HG03565 (cell line): ENCODE data around the gene DDAH2.

Source experiments
- ATAC-seq: cut with Tn5 transposase; IDR thresholded peaks from one replicate; pipeline ENCODE4 v1.9.1; 2021; ENCODE audit warnings: mild to moderate bottlenecking, moderate library complexity; ENCODE audit not compliant: unreplicated experiment

Gene DDAH2

GRCh38 chr6:31762356-31762755, 33.3 kb upstream of the DDAH2 start, which contains the start of gene SAPCD1:
TSS of gene SAPCD1 (plus strand) at chr6:31762656. CDS start at chr6:31763055, 399 bp downstream.
- ATAC-seq = no peak

GRCh38 chr6:31761343-31761742, 32.2 kb upstream of the DDAH2 start:
- ATAC-seq = no peak

DNA sequence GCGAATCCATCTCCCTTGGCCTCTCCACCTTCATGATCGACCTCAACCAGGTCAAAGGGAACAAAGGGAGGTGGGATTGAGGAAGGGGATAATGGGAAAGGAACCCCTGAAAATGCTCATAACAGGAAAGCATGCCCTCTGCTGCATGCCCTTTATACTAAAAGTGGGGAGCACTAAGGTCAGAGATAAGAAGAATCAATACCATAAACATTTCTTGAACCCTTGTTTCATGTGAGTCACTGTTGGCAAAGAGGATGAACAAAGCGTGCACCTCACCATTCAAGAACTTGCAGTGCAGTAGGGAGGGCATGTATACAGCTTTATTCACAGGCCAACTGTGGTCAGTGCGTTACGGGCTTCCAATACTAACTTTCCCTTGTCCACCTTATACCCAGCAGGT, 31.7 kb upstream of the DDAH2 start:
- ATAC-seq = no peak

DNA sequence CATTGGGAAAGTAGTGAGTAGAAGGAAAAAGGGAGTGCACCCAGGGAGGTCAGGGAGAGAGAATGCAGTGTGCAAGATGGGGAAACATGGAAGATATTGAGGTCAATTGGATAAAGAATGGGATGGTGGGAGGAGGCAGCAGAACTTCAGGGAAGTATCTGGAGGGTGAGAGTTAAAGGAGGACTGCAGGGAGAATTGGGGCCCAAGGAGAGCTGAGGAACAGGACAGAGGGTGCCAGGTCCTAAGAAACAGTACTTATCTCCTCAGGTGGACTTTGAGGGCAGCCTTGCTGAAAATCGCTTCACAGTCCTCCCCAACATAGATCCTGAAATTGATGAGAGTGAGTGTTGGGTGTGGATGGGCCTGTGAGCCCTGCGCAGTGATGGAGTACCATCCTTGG, 29.2 kb upstream of the DDAH2 start:
- ATAC-seq = no peak

- ATAC-seq = no peak
Observed at GRCh38 chr6:31752739-31753319, 23.7 kb upstream of the DDAH2 start.

DNA sequence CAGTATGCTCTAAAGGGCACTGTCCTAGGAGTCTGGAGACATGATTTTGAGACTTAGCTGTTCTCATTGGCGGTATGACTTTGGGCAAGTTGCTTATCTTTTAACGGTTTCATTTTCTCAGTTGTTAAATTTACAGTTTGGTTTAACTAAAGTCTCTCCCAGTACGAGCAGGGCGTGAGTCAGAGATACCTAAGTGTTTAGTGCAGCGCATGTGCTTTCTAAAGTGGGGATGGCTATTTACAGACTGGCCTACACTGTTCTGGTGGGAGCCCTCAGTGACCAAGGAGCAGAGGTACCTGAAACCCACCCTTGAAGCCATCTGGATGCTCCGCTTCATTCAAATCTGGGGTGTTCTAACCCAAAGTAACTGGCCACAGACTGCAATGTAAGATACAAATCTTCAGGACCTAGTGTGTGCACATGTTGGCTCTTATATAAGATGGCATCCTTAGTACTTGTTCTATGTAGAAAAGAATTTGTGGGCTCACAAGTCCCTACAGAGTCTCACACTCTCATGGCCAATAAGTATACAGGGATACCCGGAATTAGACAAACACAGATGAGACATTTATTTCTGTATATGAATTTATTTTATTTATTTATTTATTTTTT, 21.4 kb upstream of the DDAH2 start:
- no peak for ATAC-seq

- ATAC-seq = no peak
Observed at GRCh38 chr6:31749301-31750036, 20.4 kb upstream of the DDAH2 start.

DNA sequence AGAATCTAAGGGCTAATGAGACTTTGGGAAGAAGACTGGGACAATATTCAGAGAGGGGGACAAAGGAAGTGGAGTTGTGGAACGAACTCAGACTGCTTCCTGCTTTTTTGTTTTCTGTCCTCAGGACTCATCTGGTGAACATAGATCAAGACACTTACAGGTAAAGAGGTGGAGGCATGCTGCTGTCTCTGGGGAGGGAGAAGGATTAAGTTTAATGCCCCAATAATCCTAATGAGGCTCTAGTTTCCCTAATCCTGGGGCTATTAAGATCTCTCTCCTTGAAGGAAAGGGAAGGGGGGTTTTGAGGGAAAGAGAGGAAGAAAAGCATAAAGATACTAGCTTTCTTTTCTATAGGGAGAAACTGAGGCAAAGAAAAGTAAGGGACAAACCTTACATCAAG, 15.3 kb upstream of the DDAH2 start:
- no peak for ATAC-seq

- no peak for ATAC-seq
Observed at GRCh38 chr6:31742894-31743293, 13.8 kb upstream of the DDAH2 start.

- no peak for ATAC-seq
Observed at GRCh38 chr6:31741815-31742214, 12.7 kb upstream of the DDAH2 start.

GRCh38 chr6:31740397-31741223, 11.5 kb upstream of the DDAH2 start:
- no peak for ATAC-seq

- ATAC-seq = peak; percentile 63
Observed at GRCh38 chr6:31739639-31740396, 10.7 kb upstream of the DDAH2 start, which contains the start of gene MSH5. TSS of gene MSH5 (plus strand) at chr6:31740005. CDS start at chr6:31740467, 462 bp downstream.

DNA sequence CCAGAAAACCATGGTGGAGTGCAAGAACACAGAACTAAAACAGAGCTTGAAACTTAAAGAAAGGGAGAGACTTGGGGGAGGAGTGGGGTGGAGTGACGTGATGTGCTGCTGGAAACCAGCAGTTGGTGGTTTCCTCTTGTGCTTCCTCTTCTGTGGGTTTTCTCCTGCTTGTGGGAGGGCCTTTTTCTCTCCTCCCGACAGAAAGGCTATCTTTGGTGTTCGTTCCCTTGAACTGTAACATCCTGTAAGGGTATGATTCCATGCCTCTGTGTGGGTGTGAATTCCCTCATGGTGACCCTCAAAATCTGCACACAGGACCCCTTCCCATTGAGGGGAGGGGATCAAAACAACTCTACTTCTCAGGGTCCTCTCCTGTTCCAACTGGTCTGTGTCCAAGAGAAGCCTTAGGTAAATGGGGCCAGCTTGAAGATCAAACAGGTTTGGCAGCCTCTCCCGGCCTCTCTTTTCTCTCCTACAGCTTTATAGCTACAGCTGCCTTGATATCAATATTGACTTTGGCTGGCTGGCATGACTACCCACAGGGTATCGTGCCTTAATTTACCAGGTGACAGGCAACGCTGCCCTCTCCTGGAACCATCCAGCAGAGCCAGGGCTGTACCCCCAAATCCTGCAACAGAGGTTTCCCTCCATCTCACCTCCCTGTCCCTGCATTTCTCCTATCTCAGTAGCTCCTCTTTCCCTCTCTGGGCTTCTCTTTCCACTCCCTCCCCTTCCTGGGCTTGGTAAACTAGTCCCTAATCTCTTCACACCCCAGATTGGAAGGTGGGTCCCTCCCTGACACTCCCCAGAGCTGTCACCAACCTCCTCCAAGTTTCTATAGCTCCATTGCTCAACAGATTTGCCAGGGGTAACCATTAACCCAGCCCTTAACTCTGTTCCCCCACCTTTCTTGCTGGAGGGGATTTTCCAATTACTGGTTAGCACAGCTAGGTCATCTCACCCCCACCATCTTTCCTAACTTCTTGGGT, 9.2 kb upstream of the DDAH2 start:
- ATAC-seq = no peak

DNA sequence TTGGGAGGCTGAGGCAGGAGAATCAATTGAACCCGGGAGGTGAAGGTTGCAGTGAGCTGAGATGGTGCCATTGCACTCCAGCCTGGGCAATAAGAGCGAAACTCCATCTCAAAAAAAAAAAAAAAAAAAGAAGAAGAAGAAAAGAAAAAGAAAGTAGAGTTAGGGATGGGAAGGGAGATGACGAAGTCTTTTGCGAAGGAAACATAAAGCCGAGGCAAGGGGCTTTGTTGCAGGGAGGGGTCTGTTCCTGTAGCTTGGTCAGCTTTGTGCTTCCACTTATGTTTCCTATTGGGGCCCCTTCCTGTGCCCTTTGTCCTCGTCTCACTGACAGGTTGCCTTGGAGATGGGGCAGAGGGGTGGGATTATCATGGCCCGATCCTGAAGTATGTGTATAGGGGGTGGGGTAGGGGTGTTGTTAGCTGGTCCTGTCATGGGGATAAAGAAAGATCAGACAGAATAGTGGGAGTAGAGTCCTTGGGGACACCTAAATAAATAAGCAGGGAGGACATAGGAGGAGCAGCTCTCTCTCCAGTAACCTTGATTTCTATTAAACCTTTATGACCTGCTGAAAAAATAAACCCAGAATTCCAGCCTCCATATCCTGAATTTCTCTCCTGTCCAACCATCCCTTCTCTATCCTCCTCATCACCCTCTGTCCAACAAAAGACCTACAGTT, 8.4 kb upstream of the DDAH2 start:
- ATAC-seq = no peak

- no peak for ATAC-seq
Observed at GRCh38 chr6:31736768-31737314, 7.7 kb upstream of the DDAH2 start.

GRCh38 chr6:31736021-31736767, 7.1 kb upstream of the DDAH2 start, which contains the start of gene CLIC1:
TSS of gene CLIC1 (minus strand) at chr6:31736530. CDS start at chr6:31736300, 230 bp downstream.
- no peak for ATAC-seq

- ATAC-seq = no peak
Observed at GRCh38 chr6:31734821-31735406, 5.8 kb upstream of the DDAH2 start.
